NCI-H1105 treated with DMSO at 0.1 percent for 48 hours (cell line): ENCODE data around the gene TLX2.
A peak's percentile ranks its signal among the peaks of the same experiment; 100 is the strongest.
"Not testable (repeated sequence)": the region's sequence is repeated elsewhere in the genome, so short reads cannot be mapped to it uniquely, and the experiment has no call there.

Experiments used
- DNase-seq: peaks from one replicate; lab custom pipeline; 2025; lab: John Stamatoyannopoulos, UW

Gene TLX2

GRCh38 chr2:74554820-74555531 lies 40.7 kb downstream of the TLX2 start:
- peak; percentile 49 for DNase-seq

- no peak for DNase-seq
These were observed 41.4 kb downstream of the TLX2 start for GRCh38 chr2:74555610-74556103.

GRCh38 chr2:74556159-74556558 lies 41.9 kb downstream of the TLX2 start:
- no peak for DNase-seq

- DNase-seq = no peak
These were observed 42.7 kb downstream of the TLX2 start for GRCh38 chr2:74556831-74557370.

- DNase-seq = no peak
These were observed 44.3 kb downstream of the TLX2 start for GRCh38 chr2:74558284-74559230.

- DNase-seq = no peak
These were observed 45.7 kb downstream of the TLX2 start for GRCh38 chr2:74559912-74560311.

GRCh38 chr2:74560591-74560990 lies 46.3 kb downstream of the TLX2 start:
- no peak for DNase-seq

GRCh38 chr2:74561022-74561421 lies 46.8 kb downstream of the TLX2 start:
- DNase-seq = not testable (repeated sequence)

- DNase-seq = no peak
These were observed 48.0 kb downstream of the TLX2 start for GRCh38 chr2:74562126-74562775.

GRCh38 chr2:74564222-74564621 lies 50.0 kb downstream of the TLX2 start:
- DNase-seq = no peak

GRCh38 chr2:74566076-74566753 lies 52.0 kb downstream of the TLX2 start:
- DNase-seq = no peak

- DNase-seq = no peak
These were observed 52.5 kb downstream of the TLX2 start for GRCh38 chr2:74566754-74567085.
